Panc1 (cell line): ENCODE results near the gene AAK1. TPM values are rescaled to one million over a fixed set of nuclear protein-coding genes. Genes with fewer than 3 reads are reported as not detected.

Source experiments
- ATAC-seq: fragments of 200-7000 bp; cut with Tn5 transposase; 2 replicates; pipeline ENCODE4 v1.9.1; 2020; ENCODE audit warnings: mild to moderate bottlenecking, moderate library complexity
- BruUV-seq: library from RNA; stranded (reverse); fragments of 400-500 nt; replicated peaks from 2 replicates; lab custom pipeline; 2021; lab: Mats Ljungman, UMichigan
- CTCF ChIA-PET: fragments of 300-600 bp; sonication (Branson Sonifier 250); formaldehyde crosslinking; loops from one replicate; lab custom pipeline; 2022; ENCODE audit warnings: antibody characterized with exemption; lab: Charles Lee
- POLR2A ChIA-PET: fragments of 300-600 bp; sonication (Branson Sonifier 250); formaldehyde crosslinking; loops from one replicate; lab custom pipeline; 2022; ENCODE audit warnings: antibody characterized with exemption; lab: Charles Lee
- DNase-seq: peaks from one replicate; pipeline ENCODE4 v3.0.0-alpha.2; 2010; ENCODE audit warnings: low read depth, low spot score
- H3K27ac ChIP-seq: 2 replicates; pipeline ENCODE4 v1.5.1; 2011; ENCODE audit warnings: mild to moderate bottlenecking, low read length, inconsistent platforms
- H3K27me3 ChIP-seq: fragments of 200-500 bp; sonication (Bioruptor generic); 2 replicates; pipeline ENCODE4 v1.6.0; 2014; ENCODE audit warnings: low read length, inconsistent platforms; ENCODE audit not compliant: control insufficient read depth, insufficient read depth
- H3K36me3 ChIP-seq: fragments of 200-500 bp; sonication (Bioruptor generic); 2 replicates; pipeline ENCODE4 v1.5.1; 2014; ENCODE audit warnings: inconsistent platforms, mild to moderate bottlenecking, low read length, moderate library complexity; ENCODE audit not compliant: control insufficient read depth, insufficient read depth
- H3K4me1 ChIP-seq: 2 replicates; pipeline ENCODE4 v1.5.1; 2011; ENCODE audit warnings: inconsistent platforms, mild to moderate bottlenecking, low read length, moderate library complexity; ENCODE audit not compliant: control insufficient read depth, insufficient read depth
- H3K4me3 ChIP-seq, 2 experiments: 2 replicates each; pipeline ENCODE4 v1.5.1; 2011 to 2012; ENCODE audit warnings: low read depth in 2 of 2, low read length in 2 of 2, mild to moderate bottlenecking in 2 of 2, inconsistent platforms in 1 of 2, moderate library complexity in 1 of 2
- H3K9me3 ChIP-seq: fragments of 200-500 bp; sonication (Bioruptor generic); 2 replicates; pipeline ENCODE4 v1.5.1; 2014; ENCODE audit warnings: low read depth, mild to moderate bottlenecking, inconsistent platforms, low read length, moderate library complexity; ENCODE audit not compliant: control insufficient read depth, insufficient read depth
- POLR2AphosphoS5 ChIP-seq: IDR thresholded peaks from 2 replicates; pipeline ENCODE4 v1.6.1; 2012; ENCODE audit warnings: mild to moderate bottlenecking, low read depth, low read length, moderate library complexity
- SIN3A ChIP-seq: IDR thresholded peaks from 2 replicates; pipeline ENCODE4 v1.6.1; 2012; ENCODE audit warnings: low read depth, mild to moderate bottlenecking, low read length, moderate library complexity, borderline replicate concordance; ENCODE audit not compliant: insufficient read depth
- TCF7L2 ChIP-seq: IDR thresholded peaks from 2 replicates; pipeline ENCODE4 v1.6.1; 2011; ENCODE audit warnings: mild to moderate bottlenecking, low read depth, low read length, inconsistent platforms
- in situ Hi-C: cut with HindIII; loops from 2 replicates; pipeline ENCODE4 v1.10.0; 2016; ENCODE audit warnings: low sequenced_read_pairs, low pct_unique_long_range_greater_than_20kb
- intact Hi-C: fragments of 100-400 bp; cut with micrococcal nuclease; formaldehyde crosslinking; loops from one replicate; pipeline ENCODE4 v1.10.0; 2022; ENCODE audit not compliant: unreplicated experiment
- total RNA-seq: library from RNA; stranded (reverse); gene quantifications from one replicate; pipeline ENCODE4 v1.2.1, GENCODE V29; 2021; ENCODE audit not compliant: unreplicated experiment
- TF ChIP-seq, protein P1 (sequence below): fragments of 450-650 bp; IDR thresholded peaks from 2 replicates; pipeline ENCODE4 v1.5.1; 2017; ENCODE audit warnings: mild to moderate bottlenecking
- TF ChIP-seq, protein P2 (sequence below), 2 experiments: IDR thresholded peaks; 2 replicates each; pipeline ENCODE4 v1.6.1; 2011 to 2012; ENCODE audit warnings: low read depth in 2 of 2, control low read depth in 1 of 2, low read length in 1 of 2, mild to moderate bottlenecking in 1 of 2, moderate library complexity in 1 of 2; ENCODE audit not compliant: insufficient read depth in 1 of 2

The AAK1 gene
- total RNA-seq, 1 experiment from 2014 or later = 123 TPM

DNA sequence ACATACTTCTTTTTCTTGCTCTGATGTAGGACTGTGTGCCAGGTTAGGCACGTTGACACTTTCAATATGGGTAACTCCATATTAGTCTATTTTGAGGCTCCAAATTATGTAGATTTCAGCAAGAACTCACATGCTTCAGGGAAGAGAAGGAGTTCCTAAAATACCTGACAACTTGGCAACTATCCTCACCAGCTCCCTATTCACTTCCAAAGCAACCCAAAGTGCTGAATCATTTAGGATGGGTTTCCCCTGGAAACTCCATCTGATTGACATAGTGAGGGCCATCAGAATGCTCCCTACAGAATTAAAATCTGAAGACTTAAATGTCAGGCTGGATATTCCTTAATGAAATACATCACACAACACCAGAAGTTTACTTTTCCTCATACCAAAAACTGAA, 173.8 kb downstream of the AAK1 start:
- DNase-seq (no peak), ATAC-seq (no peak)
- Histone ChIP-seq H3K36me3 (peaks cover 2% of the 10 kb centered on the region), H3K4me3 (no peak overlapping the region), H3K9me3 (no peaks in the 10 kb centered on the region), H3K4me1 (no peaks in the 10 kb centered on the region), H3K27me3 (no peaks in the 10 kb centered on the region), H3K27ac (no peak overlapping the region)
- BruUV-seq = no TSS peak
- intact Hi-C loops (no loop called here), in situ Hi-C loops (no loop called here)
- POLR2A ChIA-PET = no interaction called here
- TF ChIP-seq, protein P1, sequence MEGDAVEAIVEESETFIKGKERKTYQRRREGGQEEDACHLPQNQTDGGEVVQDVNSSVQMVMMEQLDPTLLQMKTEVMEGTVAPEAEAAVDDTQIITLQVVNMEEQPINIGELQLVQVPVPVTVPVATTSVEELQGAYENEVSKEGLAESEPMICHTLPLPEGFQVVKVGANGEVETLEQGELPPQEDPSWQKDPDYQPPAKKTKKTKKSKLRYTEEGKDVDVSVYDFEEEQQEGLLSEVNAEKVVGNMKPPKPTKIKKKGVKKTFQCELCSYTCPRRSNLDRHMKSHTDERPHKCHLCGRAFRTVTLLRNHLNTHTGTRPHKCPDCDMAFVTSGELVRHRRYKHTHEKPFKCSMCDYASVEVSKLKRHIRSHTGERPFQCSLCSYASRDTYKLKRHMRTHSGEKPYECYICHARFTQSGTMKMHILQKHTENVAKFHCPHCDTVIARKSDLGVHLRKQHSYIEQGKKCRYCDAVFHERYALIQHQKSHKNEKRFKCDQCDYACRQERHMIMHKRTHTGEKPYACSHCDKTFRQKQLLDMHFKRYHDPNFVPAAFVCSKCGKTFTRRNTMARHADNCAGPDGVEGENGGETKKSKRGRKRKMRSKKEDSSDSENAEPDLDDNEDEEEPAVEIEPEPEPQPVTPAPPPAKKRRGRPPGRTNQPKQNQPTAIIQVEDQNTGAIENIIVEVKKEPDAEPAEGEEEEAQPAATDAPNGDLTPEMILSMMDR = no peak
- no peak for TF ChIP-seq POLR2AphosphoS5
- TF ChIP-seq TCF7L2 = no peak
- CTCF ChIA-PET = no interaction called here

DNA sequence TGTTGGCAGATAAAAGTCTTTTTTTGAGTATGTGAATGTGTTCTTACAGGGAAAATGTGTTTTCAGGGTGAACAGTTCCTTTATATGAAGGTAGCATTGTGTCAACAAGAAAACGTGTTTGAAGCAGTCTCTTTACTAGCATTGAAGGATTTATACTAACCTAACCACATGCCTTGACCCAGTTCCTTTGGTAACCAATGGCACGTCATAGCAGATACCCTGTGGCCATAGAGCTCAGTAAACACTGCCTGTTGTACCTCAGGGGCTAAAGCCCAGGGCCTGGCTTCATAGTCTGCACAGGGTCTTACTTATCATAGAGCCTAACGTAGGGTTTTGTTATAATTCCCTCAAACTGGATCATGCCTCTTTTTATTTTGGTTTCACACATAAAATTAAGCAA, 174.2 kb downstream of the AAK1 start:
- H3K27me3 ChIP-seq = no peaks in the 10 kb centered on the region
- H3K4me3 ChIP-seq = no peak overlapping the region
- H3K9me3 ChIP-seq = no peaks in the 10 kb centered on the region
- ChIA-PET POLR2A (no interaction called here), CTCF (no interaction called here)
- no peak overlapping the region for H3K27ac ChIP-seq
- peaks cover 2% of the 10 kb centered on the region for H3K36me3 ChIP-seq
- no TSS peak for BruUV-seq
- intact Hi-C loops = no loop called here
- in situ Hi-C loops = no loop called here
- TF ChIP-seq, protein P1 = no peak
- H3K4me1 ChIP-seq = no peaks in the 10 kb centered on the region
- ATAC-seq (no peak), DNase-seq (no peak)

DNA sequence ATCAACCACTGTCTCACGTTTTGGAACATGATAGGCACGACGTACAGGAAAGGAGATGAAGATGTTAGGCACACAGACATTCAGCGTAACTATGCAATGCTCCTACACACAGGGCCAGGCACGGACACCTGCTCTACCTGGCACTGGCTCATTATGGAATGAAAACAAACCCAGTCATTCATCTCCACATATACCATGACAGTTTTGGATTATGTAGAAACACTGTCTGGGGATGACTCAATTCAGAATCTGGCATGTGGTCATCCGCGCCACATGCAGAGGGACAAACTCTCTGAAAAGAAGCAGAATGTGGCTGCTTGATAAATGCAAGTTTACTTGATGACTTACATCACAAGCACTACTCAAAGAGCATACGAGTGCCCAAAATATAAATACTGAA, 176.8 kb downstream of the AAK1 start:
- no peak overlapping the region for H3K4me3 ChIP-seq
- CTCF ChIA-PET = no interaction called here
- no TSS peak for BruUV-seq

More for the DNA sequence above, 176.8 kb downstream of the AAK1 start:
- H3K27me3 ChIP-seq = no peaks in the 10 kb centered on the region
- H3K27ac ChIP-seq = no peak overlapping the region
- TF ChIP-seq POLR2AphosphoS5 (no peak), SIN3A (no peak), TCF7L2 (no peak)
- TF ChIP-seq, protein P1 = no peak
- TF ChIP-seq, protein P2, sequence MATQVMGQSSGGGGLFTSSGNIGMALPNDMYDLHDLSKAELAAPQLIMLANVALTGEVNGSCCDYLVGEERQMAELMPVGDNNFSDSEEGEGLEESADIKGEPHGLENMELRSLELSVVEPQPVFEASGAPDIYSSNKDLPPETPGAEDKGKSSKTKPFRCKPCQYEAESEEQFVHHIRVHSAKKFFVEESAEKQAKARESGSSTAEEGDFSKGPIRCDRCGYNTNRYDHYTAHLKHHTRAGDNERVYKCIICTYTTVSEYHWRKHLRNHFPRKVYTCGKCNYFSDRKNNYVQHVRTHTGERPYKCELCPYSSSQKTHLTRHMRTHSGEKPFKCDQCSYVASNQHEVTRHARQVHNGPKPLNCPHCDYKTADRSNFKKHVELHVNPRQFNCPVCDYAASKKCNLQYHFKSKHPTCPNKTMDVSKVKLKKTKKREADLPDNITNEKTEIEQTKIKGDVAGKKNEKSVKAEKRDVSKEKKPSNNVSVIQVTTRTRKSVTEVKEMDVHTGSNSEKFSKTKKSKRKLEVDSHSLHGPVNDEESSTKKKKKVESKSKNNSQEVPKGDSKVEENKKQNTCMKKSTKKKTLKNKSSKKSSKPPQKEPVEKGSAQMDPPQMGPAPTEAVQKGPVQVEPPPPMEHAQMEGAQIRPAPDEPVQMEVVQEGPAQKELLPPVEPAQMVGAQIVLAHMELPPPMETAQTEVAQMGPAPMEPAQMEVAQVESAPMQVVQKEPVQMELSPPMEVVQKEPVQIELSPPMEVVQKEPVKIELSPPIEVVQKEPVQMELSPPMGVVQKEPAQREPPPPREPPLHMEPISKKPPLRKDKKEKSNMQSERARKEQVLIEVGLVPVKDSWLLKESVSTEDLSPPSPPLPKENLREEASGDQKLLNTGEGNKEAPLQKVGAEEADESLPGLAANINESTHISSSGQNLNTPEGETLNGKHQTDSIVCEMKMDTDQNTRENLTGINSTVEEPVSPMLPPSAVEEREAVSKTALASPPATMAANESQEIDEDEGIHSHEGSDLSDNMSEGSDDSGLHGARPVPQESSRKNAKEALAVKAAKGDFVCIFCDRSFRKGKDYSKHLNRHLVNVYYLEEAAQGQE (IDR thresholded peaks at IDR 0.05; ENCODE audit: insufficient read depth in 1 of 2, low read depth in 2 of 2, low read length in 1 of 2) = no peak
- H3K4me1 ChIP-seq = no peaks in the 10 kb centered on the region
- in situ Hi-C loops = no loop called here
- H3K9me3 ChIP-seq = no peaks in the 10 kb centered on the region
- intact Hi-C loops = no loop called here
- POLR2A ChIA-PET = no interaction called here
- DNase-seq (no peak), ATAC-seq (no peak)
- H3K36me3 ChIP-seq = peaks cover 2% of the 10 kb centered on the region
